ENCODE measurements around the gene PDXK. TPM values are rescaled to one million over a fixed set of nuclear protein-coding genes. Genes with fewer than 3 reads are reported as not detected.

The PDXK gene
- total and polyA plus RNA-seq, 9 of the 15 experiments (the other 6 are each of a cell fraction or from before 2014, with no cell fraction given), result 5.6 to 162 (median 76.5) TPM

DNA sequence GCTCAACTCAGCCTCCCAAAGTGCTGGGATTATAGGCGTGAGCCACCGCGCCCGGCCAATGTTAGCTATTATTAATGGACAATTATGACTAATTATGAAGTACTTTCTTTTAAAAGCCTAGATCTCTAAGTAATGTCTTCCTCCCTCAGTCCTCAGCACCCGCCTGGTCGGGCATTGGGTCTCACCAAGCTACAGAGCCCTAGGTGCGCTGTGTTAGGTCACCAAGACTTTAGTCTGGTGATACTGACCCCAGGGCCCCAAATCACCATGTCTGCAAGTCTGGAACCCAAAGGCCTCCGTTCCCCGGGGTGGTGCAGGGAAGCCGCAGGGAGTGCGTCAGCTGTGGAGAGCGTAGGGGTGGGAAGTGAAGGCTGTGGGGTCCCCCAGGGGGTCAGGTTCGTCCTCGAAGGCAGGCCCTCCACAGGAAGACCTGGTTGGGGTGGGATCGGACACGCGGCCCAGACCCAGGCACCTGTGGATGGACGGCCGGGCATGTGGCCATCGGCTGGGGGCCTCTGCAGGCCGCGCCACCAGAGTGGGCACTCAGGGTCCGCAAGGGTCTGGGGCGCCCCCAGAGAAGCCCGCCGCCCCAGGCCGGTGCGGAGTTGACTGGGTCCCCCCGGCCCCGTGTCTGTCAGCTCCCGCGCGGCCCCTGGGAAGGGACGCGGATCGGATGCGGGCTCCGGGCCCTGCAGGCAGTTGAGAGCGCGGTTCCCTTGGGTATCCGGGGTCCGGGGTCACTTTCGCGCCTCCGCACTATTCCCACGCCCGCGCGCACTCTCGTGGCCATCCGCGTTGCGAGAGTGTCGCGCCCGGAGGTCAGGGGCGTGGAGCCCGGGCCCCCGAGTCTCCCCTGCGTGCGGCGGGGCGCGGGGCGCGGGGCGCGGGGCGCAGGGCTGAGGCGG lies 710 bp upstream of the PDXK start:
- CTCF ChIA-PET (ENCODE audit: low intra/inter-chr PET ratio), result no interaction called here
- Histone ChIP-seq H3K27ac (ENCODE audit: extremely low read depth, low read depth, low read length) (peak overlapping the region; percentile 97), H3K4me1 (replicated peaks in 1 of 2; ENCODE audit: control insufficient read depth in 2 of 2, insufficient read depth in 2 of 2, low read length in 2 of 2) (peaks cover 29 to 40% of the 10 kb centered on the region in 2 experiments; a peak in 4 of 5 replicates), H3K9me3 (replicated peaks; ENCODE audit: control insufficient read depth, insufficient read depth, low read depth, low read length) (no peaks in the 10 kb centered on the region), H3K36me3 (ENCODE audit: control insufficient read depth, insufficient read depth, low read length) (peaks cover 31% of the 10 kb centered on the region; the same call in 2 of the 3 replicates), H2AFZ (ENCODE audit: low read depth, low read length) (peak overlapping the region; percentile 90), H3K4me2 (ENCODE audit: insufficient read depth, low read length) (peak overlapping the region; percentile 74), H4K20me1 (replicated peaks; ENCODE audit: control insufficient read depth, insufficient read depth, low read length) (peaks cover 27% of the 10 kb centered on the region), H3K9me1 (ENCODE audit: control insufficient read depth, insufficient read depth, low read length) (peaks cover 19% of the 10 kb centered on the region), H3K27me3 (ENCODE audit: control insufficient read depth in 2 of 2, insufficient read depth in 2 of 2, low read length in 2 of 2) (no peaks in the 10 kb centered on the region), H3K4me3 (peak overlapping the region; percentile 100), H3K79me2 (ENCODE audit: control insufficient read depth, insufficient read depth, low read length) (peaks cover 41% of the 10 kb centered on the region), H3K9ac (ENCODE audit: insufficient read depth in 1 of 2, low read depth in 2 of 2, low read length in 2 of 2) (peak overlapping the region; percentile 96 to 100)
- DNase-seq (ENCODE audit: extremely low read depth in 1 of 4, low spot score in 3 of 4) (no peak), FAIRE-seq (no peak), ATAC-seq (peak; percentile 19)
- in situ Hi-C loops (cut with MboI) (no loop called here), intact Hi-C loops (cut with micrococcal nuclease) (no loop called here)
- WGBS (ENCODE audit: insufficient coverage, low coverage, missing lambda C conversion rate), result 32% methylated on average over 63 of the region's 70 CpGs
- POLR2A ChIA-PET, result interaction anchor here (0.6 to 2.7 kb wide), 6 partner anchors 10 to 62 kb away, joined by 3 to 23 read pairs (median 3); no protein-coding TSS in a partner anchor
- TSS peak; percentile 94 for BruUV-seq (replicated peaks)
- TF ChIP-seq FUS (optimal IDR thresholded peaks at IDR 0.05; ENCODE audit: low read depth, low read length) (peak; percentile 67), GATAD2A (IDR thresholded peaks at IDR 0.05) (peak; percentile 79; the same call in 1 of the 2 replicates), TEAD4 (IDR thresholded peaks at IDR 0.05; ENCODE audit: low read length) (no peak), TEAD4 (CRISPR knock-in tag; IDR thresholded peaks at IDR 0.05; ENCODE audit: borderline replicate concordance) (0 out of 2 replicates have a peak, but pooled peaks have one; percentile 39), ZNF121 (CRISPR knock-in tag; conservative IDR thresholded peaks at IDR 0.05) (no peak), KDM2B (CRISPR knock-in tag; IDR thresholded peaks at IDR 0.05) (0 out of 2 replicates have a peak, but pooled peaks have one; percentile 21), CEBPG (CRISPR knock-in tag; IDR thresholded peaks at IDR 0.05) (peak; percentile 44; the same call in 1 of the 2 replicates), CEBPG (tag; conservative IDR thresholded peaks at IDR 0.05 in 1 of 2, IDR thresholded peaks at IDR 0.05 in 1 of 2) (no peak), CBFB (CRISPR knock-in tag; IDR thresholded peaks at IDR 0.05) (peak; percentile 60; the same call in 1 of the 2 replicates), STAG1 (CRISPR knock-in tag; IDR thresholded peaks at IDR 0.05; ENCODE audit: borderline replicate concordance) (no peak), PHF20 (IDR thresholded peaks at IDR 0.05; ENCODE audit: partially characterized antibody) (peak; percentile 64)

Measured in K562 (cell line).